HG03432 (cell line): ENCODE data around the gene AP5Z1.

Experiments used
- ATAC-seq: cut with Tn5 transposase; IDR thresholded peaks from one replicate; pipeline ENCODE4 v1.9.1; 2021; ENCODE audit warnings: mild to moderate bottlenecking, moderate library complexity; ENCODE audit not compliant: unreplicated experiment

The AP5Z1 gene

DNA sequence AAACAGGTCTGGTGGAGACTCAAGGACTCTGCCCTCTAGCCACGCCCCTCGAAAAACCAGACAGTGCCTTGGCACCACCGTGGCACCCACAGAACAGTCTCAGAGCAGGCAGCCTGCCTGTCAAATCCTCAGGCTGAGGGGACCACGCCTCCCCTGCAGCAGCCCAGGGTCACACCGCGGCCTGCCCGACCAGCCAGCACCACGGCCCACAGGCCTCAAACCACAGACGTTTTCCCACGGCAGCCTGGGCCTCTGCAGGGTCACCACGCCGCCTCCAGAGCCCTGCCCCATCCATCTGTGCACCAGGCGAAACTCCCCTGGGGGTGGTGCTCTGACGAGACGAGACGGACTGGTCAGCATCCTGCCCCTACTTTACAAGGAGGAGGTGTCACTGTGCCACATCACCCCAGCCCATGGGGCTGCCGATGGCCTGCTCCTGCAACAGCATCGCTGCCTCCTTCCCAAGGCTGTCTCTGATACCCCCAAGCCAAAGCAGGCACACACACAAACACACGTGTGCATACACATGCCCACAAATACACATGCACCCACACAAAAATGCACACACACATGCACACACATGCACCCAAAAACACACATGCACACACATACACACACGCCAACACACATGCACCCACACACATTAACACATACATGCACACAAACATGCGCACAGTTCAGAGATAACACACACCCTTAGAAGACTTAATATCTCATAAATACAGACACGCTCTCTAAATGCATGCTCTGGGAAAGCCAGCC is 61.8 kb downstream of the AP5Z1 start:
- no peak for ATAC-seq

GRCh38 chr7:4837803-4838625 is 62.6 kb downstream of the AP5Z1 start:
- no peak for ATAC-seq

- ATAC-seq: no peak
Measured at GRCh38 chr7:4838626-4839334, 63.4 kb downstream of the AP5Z1 start.

GRCh38 chr7:4840079-4840501 is 64.7 kb downstream of the AP5Z1 start:
- ATAC-seq: no peak
